ENCODE results near the gene SLIT3.

GRCh38 chr5:168853972-168854371 is 447.0 kb downstream of the SLIT3 start:
- no peak for TF ChIP-seq CTCF (IDR thresholded peaks at IDR 0.05)
- TF ChIP-seq POLR2AphosphoS5 (IDR thresholded peaks at IDR 0.05): no peak

Data from stomach (tissue), 4 donors.